Suprapubic skin (tissue), 4 donors: ENCODE data around the gene SH3RF1. TPM values are rescaled to one million over a fixed set of nuclear protein-coding genes. Genes with fewer than 3 reads are reported as not detected.

Experiments
- DNase-seq, 2 donors: peaks; one replicate each; pipeline ENCODE4 v3.0.0-alpha.2; 2019; ENCODE audit warnings: low spot score in 2 of 2
- H3K27ac ChIP-seq: fragments of 200-600 bp; sonication (generic); one replicate; pipeline ENCODE4 v1.5.1; 2019
- H3K27me3 ChIP-seq: fragments of 200-600 bp; sonication (generic); one replicate; pipeline ENCODE4 v1.5.1; 2019
- H3K36me3 ChIP-seq: fragments of 200-600 bp; sonication (generic); one replicate; pipeline ENCODE4 v1.5.1; 2019
- H3K4me1 ChIP-seq: fragments of 200-600 bp; sonication (generic); one replicate; pipeline ENCODE4 v1.5.1; 2019
- H3K4me3 ChIP-seq: fragments of 200-600 bp; sonication (generic); one replicate; pipeline ENCODE4 v1.5.1; 2019; ENCODE audit warnings: mild to moderate bottlenecking
- H3K9me3 ChIP-seq: fragments of 200-600 bp; sonication (generic); one replicate; pipeline ENCODE4 v1.5.1; 2019
- EP300 ChIP-seq: sonication (generic); formaldehyde crosslinking; IDR thresholded peaks from one replicate; pipeline ENCODE4 v1.6.1; 2017; ENCODE audit warnings: antibody characterized with exemption
- POLR2A ChIP-seq, 2 donors: fragments of 450-650 bp; IDR thresholded peaks; one replicate each; pipeline ENCODE4 v1.6.1; 2017; ENCODE audit warnings: antibody characterized with exemption in 2 of 2, mild to moderate bottlenecking in 2 of 2, moderate library complexity in 2 of 2
- POLR2AphosphoS5 ChIP-seq, 3 donors: sonication (generic); formaldehyde crosslinking; IDR thresholded peaks; one replicate each; pipeline ENCODE4 v1.6.1; 2017; ENCODE audit warnings: antibody characterized with exemption in 3 of 3
- WGBS: methylation state at CpG from one replicate; pipeline ENCODE4 v1.1.5; 2018; 5-methylcytosine and 5-hydroxymethylcytosine counted together
- total RNA-seq, 4 donors: library from RNA; depleted of rRNA; stranded (reverse); fragments of >200 nt; gene quantifications; one replicate each; pipeline ENCODE4 v1.1.0, GENCODE V29; 2016
- TF ChIP-seq, protein P1 (sequence below), 2 donors: fragments of 200-600 bp in 1 of 2; fragments of 450-650 bp in 1 of 2; sonication (generic) in 1 of 2; IDR thresholded peaks; one replicate each; pipeline ENCODE4 v1.5.1; 2016 to 2019; ENCODE audit warnings: antibody characterized with exemption in 2 of 2, mild to moderate bottlenecking in 1 of 2, moderate library complexity in 1 of 2

SH3RF1 gene
- total RNA-seq = 10 to 100 TPM; 10.8 to 18.1 (median 15.0) TPM

DNA sequence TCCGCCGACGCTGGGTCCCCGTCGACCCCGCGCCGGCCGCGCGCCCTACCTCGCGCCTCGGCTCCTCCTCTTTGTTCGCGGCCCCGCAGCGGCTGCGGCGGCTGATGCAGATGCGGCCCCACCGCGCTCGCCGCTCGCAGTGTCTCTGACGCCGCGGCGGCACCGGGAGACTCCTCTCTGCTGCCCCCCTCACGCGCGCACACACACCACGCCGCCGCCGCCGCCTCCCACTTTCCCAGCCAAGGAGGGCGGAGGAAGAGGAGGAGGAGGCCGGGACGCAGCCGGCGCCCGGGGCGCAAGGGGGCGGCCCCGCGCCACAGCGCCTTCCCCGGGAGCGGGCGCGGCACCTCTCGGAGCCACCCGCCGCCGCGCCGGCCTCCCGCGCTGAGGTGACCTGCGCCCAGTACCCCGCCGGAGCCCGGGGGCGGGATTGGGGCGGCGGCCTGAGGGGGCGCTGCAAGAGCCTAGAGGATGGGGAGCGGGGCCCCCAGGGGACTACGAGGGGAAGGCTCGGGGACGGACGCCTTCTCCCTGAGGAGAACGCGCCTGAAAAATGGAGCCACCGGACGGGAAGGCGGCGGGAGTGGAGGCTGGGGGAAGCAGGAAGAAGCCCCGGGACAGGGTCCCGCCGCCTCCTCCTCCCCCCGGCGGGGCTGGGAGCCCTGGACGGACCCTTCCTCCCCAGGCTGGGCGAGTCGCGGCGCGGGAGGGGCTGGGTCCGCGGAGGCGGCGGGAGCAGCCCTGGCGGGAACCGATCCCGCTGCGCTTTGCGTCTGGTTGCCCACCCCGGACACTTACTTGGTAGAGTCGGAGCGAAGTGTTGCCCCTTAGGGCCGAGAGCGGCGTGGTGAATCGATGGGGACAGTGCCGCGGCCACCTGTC is at the start of gene SH3RF1:
SH3RF1 (minus strand) TSS at position 147 of the 882 bp plus-strand sequence. CDS start 1,744 bp downstream, outside the sequence.
- no peaks in the 10 kb centered on the region for H3K27me3 ChIP-seq
- H3K4me3 ChIP-seq = peak within 1 kb of the TSS; percentile 93
- no peaks in the 10 kb centered on the region for H3K36me3 ChIP-seq
- DNase-seq = peak; percentile 89 to 90
- no peaks in the 10 kb centered on the region for H3K9me3 ChIP-seq
- H3K27ac ChIP-seq = peak within 1 kb of the TSS; percentile 94
- H3K4me1 ChIP-seq = peaks cover 34% of the 10 kb centered on the region
- TF ChIP-seq POLR2A (IDR thresholded peaks at IDR 0.05) (peak in 1 of 2 donors; percentile 72), EP300 (no peak), POLR2AphosphoS5 (IDR thresholded peaks at IDR 0.05) (peak in 2 of 3 donors; percentile 8 to 57)
- TF ChIP-seq, protein P1, sequence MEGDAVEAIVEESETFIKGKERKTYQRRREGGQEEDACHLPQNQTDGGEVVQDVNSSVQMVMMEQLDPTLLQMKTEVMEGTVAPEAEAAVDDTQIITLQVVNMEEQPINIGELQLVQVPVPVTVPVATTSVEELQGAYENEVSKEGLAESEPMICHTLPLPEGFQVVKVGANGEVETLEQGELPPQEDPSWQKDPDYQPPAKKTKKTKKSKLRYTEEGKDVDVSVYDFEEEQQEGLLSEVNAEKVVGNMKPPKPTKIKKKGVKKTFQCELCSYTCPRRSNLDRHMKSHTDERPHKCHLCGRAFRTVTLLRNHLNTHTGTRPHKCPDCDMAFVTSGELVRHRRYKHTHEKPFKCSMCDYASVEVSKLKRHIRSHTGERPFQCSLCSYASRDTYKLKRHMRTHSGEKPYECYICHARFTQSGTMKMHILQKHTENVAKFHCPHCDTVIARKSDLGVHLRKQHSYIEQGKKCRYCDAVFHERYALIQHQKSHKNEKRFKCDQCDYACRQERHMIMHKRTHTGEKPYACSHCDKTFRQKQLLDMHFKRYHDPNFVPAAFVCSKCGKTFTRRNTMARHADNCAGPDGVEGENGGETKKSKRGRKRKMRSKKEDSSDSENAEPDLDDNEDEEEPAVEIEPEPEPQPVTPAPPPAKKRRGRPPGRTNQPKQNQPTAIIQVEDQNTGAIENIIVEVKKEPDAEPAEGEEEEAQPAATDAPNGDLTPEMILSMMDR (IDR thresholded peaks at IDR 0.05) = peak in 1 of 2 donors; percentile 24
- WGBS = 5% methylated on average over 4 of the region's 110 CpGs

DNA sequence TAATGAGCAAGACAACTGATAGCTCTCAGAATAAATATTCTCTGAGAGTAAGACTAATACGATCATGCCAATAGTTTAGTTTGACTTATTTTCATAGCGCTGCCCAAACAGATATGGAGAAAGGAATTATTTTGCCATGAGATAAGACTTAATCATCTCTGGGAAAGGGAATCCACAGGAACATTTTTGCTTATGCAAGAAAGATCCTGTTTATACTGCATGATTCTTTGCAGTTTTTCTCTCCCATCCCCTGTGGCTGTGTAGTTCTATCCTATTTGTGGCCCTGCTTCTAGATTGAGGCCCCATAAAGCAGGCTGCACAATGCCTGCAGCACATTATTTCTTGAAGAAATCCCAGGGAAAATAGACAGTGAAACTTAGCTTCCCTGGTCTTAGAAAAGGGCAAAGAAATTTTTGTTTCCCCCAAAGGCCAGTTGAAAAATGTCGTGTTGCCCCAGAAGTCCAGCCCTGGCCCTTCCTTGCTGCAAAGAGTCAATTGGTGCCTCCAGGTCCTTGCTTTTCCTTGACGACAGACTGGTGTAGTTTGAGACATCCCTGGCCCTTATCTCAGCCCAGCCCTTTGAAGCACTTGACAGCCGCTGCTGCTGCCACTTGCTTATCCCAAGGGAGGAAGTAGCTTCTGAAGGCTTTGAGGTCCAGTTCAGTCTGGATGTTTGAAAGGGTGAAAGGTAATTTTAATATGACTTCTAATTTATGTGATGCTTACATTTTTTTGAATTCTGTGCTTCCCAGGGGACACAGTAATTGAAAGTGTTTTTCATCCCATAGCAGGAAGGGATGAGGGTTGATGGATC is 45.0 kb upstream of the SH3RF1 start:
- Histone ChIP-seq H3K4me3 (no peak overlapping the region), H3K9me3 (no peaks in the 10 kb centered on the region), H3K4me1 (peaks cover 14% of the 10 kb centered on the region), H3K36me3 (no peaks in the 10 kb centered on the region), H3K27me3 (no peaks in the 10 kb centered on the region), H3K27ac (no peak overlapping the region)
- DNase-seq = no peak
- 20% methylated on average over 5 of the region's 5 CpGs for WGBS
- TF ChIP-seq POLR2AphosphoS5 (IDR thresholded peaks at IDR 0.05) (no peak), EP300 (no peak), POLR2A (IDR thresholded peaks at IDR 0.05) (no peak)
- TF ChIP-seq, protein P1 (IDR thresholded peaks at IDR 0.05) = no peak

DNA sequence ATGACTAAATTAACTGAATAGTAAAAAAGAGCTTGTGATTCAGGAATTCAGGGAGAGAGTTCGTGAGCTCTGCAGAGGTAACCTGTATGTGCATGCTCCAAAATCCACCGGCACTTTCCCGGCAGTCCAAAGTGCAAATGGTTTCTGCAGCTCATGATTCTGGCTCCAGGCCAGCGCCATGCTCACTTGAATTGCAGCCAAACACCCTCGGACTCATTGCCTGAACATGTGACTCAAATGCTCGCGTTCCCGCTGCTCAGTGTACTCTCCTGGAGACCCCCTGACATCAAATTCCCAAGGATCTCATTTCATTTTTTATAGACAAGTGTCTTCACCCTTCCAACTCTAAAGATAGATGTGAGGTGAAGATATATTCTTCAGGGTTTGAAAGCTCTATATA is 44.1 kb upstream of the SH3RF1 start:
- DNase-seq = no peak
- TF ChIP-seq POLR2AphosphoS5 (IDR thresholded peaks at IDR 0.05) (no peak), EP300 (no peak), POLR2A (IDR thresholded peaks at IDR 0.05) (no peak)
- TF ChIP-seq, protein P1 (IDR thresholded peaks at IDR 0.05) = no peak
- 12% methylated on average over 8 of the region's 8 CpGs for WGBS
- H3K27ac ChIP-seq = no peak overlapping the region
- H3K4me1 ChIP-seq = peaks cover 14% of the 10 kb centered on the region
- no peak overlapping the region for H3K4me3 ChIP-seq
- no peaks in the 10 kb centered on the region for H3K9me3 ChIP-seq
- no peaks in the 10 kb centered on the region for H3K36me3 ChIP-seq
- no peaks in the 10 kb centered on the region for H3K27me3 ChIP-seq

DNA sequence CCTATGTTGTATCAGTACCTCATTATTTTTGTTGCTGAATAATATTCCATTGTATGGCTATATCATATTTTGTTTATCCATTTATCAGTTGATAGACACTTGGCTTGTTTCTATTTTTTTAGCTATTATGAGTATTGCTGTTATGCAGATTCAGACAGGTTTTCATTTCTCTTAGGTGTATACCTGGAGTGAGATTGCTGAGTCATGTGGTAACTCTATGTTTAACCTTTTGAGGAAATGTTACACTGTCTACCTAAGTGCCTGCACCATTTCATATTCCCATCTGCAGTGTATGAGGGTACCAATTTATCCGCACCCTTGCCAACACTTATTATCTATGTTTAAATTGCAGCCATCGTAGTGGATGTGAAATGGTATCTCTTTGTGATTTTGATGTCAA is 43.0 kb upstream of the SH3RF1 start:
- TF ChIP-seq POLR2AphosphoS5 (IDR thresholded peaks at IDR 0.05) (no peak), EP300 (no peak), POLR2A (IDR thresholded peaks at IDR 0.05) (no peak)
- TF ChIP-seq, protein P1 (IDR thresholded peaks at IDR 0.05) = no peak
- Histone ChIP-seq H3K9me3 (no peaks in the 10 kb centered on the region), H3K4me3 (no peak overlapping the region), H3K36me3 (no peaks in the 10 kb centered on the region), H3K27me3 (no peaks in the 10 kb centered on the region), H3K4me1 (peaks cover 14% of the 10 kb centered on the region), H3K27ac (no peak overlapping the region)
- no peak for DNase-seq
- 98% methylated on average over 2 of the region's 2 CpGs for WGBS
